H7 (cell line): ENCODE results near the gene RNF187. TPM values are rescaled to one million over a fixed set of nuclear protein-coding genes. Genes with fewer than 3 reads are reported as not detected.
"Not testable (repeated sequence)": the region's sequence is repeated elsewhere in the genome, so short reads cannot be mapped to it uniquely, and the experiment has no call there.

Experiments
- DNase-seq: peaks from one replicate; pipeline ENCODE4 v3.0.0; 2012
- H3K27me3 ChIP-seq: 2 replicates; pipeline ENCODE4 v1.6.0; 2011; ENCODE audit warnings: mild to moderate bottlenecking, low read length; ENCODE audit not compliant: control insufficient read depth, insufficient read depth
- H3K36me3 ChIP-seq: replicated peaks from 2 replicates; pipeline ENCODE4 v1.5.1; 2011; ENCODE audit warnings: low read length; ENCODE audit not compliant: control insufficient read depth, insufficient read depth
- H3K4me3 ChIP-seq: 2 replicates; pipeline ENCODE4 v1.5.1; 2011; ENCODE audit warnings: low read depth, mild to moderate bottlenecking, control low read depth, low read length, moderate library complexity; ENCODE audit not compliant: insufficient read depth
- total RNA-seq: library from RNA; depleted of rRNA; stranded (reverse); fragments of >200 nt; shearing (Covaris generic); gene quantifications from 2 replicates; pipeline ENCODE4 v1.2.3, GENCODE V29; 2014

The RNF187 gene
- total RNA-seq, 1 experiment from 2014 or later: 183 TPM

DNA sequence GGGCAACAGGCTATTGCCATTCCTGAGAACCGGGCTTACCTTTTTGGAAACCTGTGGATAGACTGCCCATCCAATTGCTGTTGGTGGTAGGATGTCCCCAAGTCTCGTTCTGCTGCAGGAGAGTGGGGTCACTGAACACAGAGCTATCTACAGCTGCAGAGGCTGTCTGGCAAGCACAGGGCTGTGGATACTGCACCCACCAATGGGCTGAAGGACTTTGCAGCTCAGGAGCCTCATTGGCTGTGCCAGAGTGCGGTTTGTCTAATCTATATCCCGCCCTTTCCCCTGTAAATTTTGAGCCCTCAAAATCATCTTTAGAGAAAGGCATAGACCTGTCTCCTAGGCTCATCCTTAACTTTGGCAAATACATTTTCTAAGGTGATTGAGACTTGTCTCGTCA, 15.3 kb downstream of the RNF187 start:
- Histone ChIP-seq H3K27me3 (peaks cover 16% of the 10 kb centered on the region), H3K36me3 (no peaks in the 10 kb centered on the region), H3K4me3 (no peak overlapping the region)
- DNase-seq: no peak

DNA sequence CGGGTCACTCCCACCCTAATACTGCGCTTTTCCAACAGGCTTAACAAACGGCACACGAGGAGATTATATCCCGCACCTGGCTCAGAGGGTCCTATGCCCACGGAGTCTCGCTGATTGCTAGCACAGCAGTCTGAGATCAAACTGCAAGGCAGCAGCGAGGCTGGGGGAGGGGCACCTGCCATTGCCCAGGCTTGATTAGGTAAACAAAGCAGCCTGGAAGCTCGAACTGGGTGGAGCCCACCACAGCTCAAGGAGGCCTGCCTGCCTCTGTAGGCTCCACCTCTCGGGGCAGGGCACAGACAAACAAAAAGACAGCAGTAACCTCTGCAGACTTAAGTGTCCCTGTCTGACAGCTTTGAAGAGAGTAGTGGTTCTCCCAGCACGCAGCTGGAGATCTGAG, 18.8 kb downstream of the RNF187 start:
- H3K36me3 ChIP-seq, DNase-seq: not testable (repeated sequence)
- Histone ChIP-seq H3K27me3 (peaks cover 12% of the 10 kb centered on the region), H3K4me3 (peak overlapping the region; percentile 17; the same call in 1 of the 2 replicates)

DNA sequence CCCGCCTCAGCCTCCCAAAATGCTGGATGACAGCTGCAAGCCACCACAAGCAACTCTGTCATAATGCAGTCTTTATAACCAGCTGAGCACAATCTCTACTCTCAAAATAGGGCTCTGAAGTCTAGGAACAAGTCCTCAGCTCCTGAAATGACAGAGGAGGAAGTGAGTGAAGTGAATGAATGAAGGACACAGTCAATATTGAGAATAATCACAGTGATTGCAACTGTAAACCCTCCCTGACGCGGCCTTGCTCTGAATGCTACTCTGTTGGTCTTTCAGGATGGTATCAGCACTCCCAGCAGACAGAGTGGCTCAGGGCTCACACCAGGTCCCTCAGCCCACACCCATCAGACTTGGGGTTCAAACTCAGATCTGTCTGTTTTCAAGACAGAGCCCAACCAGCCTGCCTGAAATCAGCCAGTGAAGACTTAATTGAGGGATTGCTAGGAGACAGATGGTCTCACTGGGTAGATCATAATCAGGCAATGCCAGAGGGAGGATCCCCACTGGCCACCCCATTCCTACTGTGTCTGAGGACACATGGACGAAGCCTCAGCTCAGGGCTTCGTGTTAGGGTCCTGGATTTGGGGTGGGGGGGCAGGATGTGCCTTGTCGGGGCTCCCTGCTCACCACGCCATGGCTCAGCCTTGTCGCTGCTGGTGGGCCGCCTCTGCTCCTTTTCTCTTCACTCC, 20.9 kb downstream of the RNF187 start:
- DNase-seq: no peak
- peaks cover 5% of the 10 kb centered on the region for H3K27me3 ChIP-seq
- no peak overlapping the region for H3K4me3 ChIP-seq
- no peaks in the 10 kb centered on the region for H3K36me3 ChIP-seq

DNA sequence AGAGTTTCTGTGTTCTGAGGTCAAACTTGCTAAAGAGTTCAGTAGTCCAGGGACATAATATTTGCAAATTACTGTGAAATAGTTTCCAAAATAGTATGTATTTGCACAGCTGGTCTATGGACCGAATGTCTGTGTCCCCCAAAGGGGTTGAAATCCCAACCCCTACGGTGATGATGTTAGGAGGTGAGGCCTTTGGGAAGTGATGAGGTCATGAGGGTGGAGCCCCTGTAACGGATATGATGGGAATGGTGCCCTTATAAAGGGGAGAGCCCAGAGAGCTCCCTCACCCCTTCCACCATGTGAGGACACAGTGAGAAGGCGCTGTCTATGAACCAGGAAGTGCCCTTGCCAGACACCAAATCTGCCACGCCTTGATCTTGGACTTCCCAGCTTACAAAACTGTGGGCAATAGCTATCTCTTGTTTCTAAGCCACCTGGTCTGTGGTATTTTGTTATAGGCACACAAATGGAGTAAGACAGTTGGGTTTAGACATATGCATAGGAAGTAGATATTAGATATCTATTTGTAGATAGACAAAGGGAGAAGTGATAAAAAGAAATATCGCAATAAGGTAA, 21.7 kb downstream of the RNF187 start:
- DNase-seq: no peak
- Histone ChIP-seq H3K36me3 (no peaks in the 10 kb centered on the region), H3K4me3 (no peak overlapping the region), H3K27me3 (peaks cover 4% of the 10 kb centered on the region)

DNA sequence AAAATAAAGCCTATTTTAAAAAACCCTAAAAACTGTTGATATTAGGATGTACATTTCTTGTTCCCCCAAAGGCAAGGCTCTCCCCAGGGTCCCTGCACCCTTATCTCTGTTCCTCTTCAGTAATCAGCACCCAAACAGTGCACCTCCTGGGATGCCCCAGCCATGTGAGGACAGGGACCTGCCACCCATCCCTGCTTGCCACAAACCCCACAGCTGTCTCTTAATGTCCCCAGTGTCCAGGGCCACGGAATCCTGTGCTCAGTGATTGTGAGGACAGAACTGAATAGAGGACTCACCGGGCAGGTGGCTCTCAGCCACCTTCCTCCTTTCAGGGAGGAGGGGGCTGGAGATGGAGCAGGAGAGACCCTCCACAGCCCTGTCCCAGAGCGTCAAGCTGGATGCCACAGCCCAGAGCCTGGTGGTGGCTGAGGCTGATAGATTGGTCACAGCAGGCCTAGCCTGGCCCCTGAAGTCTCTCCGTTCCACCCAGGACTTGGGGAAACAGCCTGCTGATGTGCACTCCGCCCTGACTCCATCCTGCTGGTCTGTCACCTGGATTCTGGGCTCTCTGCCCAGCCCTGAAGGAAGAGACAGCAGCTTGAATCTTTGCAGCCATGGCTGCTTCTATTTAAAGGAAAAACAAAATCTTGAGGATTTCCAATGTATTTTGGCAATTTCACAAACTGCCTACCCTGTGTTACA, 23.1 kb downstream of the RNF187 start:
- no peaks in the 10 kb centered on the region for H3K36me3 ChIP-seq
- DNase-seq: no peak
- H3K27me3 ChIP-seq: peaks cover 4% of the 10 kb centered on the region
- no peak overlapping the region for H3K4me3 ChIP-seq

DNA sequence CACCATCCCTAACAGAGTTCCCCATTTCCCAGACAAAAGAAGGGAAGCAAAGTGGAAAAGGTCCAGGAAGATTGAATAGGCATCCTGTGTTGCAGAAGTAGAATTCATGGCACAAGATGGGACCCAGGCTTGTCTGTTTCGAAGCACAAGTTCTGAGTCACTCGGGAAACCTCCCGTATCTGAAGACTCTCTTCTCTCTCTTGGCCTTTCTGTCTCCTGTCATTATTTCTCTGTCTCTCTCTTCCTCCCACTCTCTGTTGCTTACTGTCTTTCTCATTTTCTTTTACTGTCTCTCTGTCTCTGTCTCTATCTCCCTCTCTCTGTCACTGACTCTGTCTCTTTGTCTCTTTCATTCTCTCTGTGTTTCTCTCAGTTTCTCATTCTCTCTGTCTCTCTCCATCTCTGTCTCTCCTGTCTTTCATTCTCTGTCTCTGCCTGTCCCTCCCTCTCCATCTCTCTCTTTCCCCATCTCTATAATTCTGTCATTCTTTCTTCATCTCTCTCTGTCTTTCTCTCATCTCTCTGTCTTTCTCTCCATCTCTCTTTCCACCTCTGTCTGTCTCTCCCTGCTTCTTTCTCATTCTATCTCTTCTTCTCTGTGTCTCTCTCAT, 23.7 kb downstream of the RNF187 start:
- Histone ChIP-seq H3K36me3 (no peaks in the 10 kb centered on the region), H3K27me3 (peaks cover 4% of the 10 kb centered on the region), H3K4me3 (no peak overlapping the region)
- no peak for DNase-seq

DNA sequence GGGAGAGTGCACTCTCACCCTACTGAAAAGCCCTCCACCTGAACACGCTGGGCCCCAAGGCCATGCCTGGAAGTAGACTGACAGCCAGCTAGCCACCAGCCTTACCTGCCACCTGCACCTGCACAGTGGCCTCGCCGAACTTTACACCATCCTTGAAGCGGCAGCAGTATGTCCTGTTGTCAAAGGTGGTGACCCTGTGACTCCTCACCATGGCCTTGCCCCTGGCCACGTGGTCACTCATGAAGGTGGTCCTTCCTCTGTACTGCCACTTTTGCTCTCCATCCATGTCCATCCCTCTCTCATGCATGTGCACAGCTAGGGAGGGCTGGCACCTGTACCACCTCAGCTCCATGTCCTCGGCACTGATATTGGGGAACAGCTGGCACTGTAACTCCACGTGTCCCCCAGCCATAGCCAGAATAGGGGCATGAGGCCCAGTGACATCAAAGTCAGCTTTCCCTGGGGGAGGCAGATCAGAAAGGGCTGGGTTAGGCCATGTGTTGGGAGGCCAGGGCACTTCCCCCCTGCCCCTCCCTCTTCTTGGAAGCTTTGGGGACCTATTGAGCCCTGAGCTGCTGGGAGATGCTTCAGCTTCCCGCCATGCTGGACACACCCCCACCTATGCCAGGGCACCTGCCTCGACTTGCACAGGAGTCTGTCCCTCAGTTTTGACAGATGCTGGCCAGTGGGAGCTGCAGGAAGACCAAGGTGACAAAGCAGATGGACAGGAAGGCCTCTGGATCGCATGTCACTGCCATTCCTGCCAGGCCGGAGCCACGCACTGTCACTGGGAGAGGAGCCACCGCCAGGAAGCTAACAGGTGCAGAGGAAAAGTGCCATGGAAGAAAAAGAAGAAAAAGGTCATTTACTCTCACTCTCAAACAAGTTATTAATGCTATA, 24.6 kb downstream of the RNF187 start:
- H3K4me3 ChIP-seq: no peak overlapping the region
- H3K36me3 ChIP-seq: no peaks in the 10 kb centered on the region
- DNase-seq: no peak
- peaks cover 9% of the 10 kb centered on the region for H3K27me3 ChIP-seq

DNA sequence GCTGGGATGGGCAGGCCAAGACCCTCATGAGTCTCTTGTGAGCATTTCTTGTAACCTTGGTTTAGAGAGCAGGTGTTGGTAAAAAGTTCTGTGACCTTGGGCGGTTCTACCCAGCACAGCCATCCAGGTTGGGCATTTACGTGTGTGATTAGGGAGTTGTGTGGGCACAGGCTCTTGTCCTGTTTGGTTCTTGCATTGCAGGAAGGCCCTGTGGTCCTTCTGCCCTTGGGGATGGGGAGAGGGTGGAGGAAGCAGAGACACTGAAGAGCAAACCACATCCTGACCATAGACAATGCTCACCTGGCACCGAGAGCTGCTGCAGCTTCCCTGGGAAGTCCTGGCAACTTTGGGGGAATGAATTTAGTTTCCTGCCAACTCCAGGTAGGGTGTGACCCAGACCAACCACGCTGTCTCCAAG, 25.6 kb downstream of the RNF187 start:
- Histone ChIP-seq H3K27me3 (peaks cover 9% of the 10 kb centered on the region), H3K4me3 (no peak overlapping the region), H3K36me3 (no peaks in the 10 kb centered on the region)
- no peak for DNase-seq

DNA sequence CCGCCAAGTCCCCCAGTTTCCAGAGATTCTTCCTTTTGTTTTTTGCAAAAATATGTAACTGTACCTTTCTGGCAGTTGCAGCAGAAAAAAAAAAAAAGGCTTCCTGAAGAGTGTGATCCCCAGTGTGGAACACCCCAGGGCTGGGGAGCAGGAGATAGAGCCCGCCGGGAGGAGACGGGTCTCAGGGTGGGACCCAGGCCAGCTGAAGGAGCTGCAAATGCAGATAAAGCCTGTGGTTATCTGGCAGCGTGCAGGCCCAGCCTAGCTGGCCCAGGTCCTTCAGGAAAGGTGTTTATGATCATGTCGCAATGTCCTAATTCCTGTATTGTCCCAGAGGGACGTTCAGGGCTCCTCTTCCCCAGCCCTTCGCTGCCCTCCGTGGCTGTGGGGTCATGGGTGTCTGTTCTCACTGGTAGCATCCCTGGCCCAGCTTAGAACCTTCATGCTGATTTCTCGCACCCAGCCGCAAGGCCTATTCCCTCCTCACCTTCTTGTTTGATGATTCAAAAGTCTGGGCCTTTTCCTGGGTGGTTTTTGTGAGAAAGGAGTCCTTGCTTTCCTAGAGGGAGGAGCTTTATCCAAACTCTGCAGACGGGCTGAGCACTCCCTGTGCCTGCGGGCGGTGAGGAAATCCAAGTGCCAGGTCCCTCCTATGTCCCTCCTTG, 26.2 kb downstream of the RNF187 start:
- no peak for DNase-seq
- H3K27me3 ChIP-seq: peaks cover 9% of the 10 kb centered on the region
- H3K36me3 ChIP-seq: no peaks in the 10 kb centered on the region
- no peak overlapping the region for H3K4me3 ChIP-seq

DNA sequence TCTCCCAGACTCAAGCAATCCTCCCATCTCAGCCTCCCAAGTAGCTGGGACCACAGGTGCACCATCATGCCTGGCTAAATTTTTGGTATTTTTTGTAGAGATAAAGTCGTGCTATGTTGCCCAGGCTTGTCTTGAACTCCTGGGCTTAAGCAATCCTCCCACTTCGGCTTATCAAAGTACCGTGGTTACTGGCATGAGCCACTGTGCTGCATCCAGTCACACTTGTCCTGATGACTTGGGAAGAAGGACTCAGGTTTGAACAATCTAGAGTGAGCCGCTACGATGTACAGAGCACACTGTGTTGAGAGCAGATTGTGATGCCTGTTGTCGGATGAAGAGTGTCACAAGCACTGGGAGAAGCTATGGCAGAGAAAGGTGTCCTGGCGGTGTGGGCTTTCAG, 27.2 kb downstream of the RNF187 start:
- Histone ChIP-seq H3K36me3 (no peaks in the 10 kb centered on the region), H3K4me3 (no peak overlapping the region), H3K27me3 (peaks cover 9% of the 10 kb centered on the region)
- DNase-seq: no peak

DNA sequence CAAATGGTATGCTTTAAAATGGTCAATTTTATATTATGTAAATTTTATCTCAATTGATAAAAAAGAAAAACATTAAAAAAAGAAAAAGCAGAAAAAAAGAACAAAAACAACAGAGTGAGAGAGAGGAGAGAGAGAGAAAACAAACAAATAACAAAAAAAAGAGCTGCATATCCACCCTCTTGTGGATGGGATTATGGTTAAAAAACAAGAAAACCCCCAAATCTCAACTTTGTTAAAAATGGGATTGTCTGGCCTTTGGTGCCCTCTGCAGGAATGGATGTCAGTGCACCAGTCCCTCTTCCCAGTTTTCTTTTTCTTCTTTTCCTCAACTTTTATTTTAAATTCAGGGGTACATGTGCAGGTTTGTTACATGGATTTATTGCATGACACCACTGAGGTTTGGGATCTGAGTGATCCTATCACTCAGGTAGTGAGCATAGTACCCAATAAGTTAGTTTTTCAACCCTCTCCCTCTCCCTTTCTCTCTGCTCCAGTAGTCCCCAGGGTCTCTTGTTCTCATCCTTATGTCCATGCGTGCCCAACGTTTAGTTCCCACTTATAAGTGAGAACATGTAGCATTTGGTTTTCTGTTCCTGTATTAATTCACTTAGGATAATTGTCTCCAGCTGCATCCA, 28.1 kb downstream of the RNF187 start:
- peak; percentile 81 for DNase-seq
- Histone ChIP-seq H3K4me3 (no peak overlapping the region), H3K27me3 (peaks cover 9% of the 10 kb centered on the region), H3K36me3 (no peaks in the 10 kb centered on the region)

DNA sequence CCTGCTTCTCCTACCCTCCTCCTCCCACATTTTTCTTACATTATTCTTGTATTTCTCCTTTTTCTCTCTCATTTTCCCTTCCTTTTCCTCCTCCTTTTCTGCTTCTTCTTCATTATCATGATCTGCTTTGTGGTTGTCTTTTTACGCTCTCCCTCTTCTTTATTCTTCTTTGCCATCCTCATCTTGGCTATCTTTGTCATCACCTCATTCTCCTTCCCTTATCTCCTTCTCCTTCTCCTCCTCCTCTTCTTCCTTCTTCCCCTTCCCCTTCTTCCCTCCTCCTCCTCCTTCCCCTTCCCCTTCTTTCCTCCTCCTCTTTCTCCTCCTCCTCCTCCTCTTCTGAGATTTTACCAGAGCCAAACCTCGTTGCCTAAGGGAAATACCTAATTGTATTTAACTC, 30.5 kb downstream of the RNF187 start:
- Histone ChIP-seq H3K4me3 (no peak overlapping the region), H3K36me3 (no peaks in the 10 kb centered on the region), H3K27me3 (peaks cover 6% of the 10 kb centered on the region; the same call in 1 of the 2 replicates)
- no peak for DNase-seq

DNA sequence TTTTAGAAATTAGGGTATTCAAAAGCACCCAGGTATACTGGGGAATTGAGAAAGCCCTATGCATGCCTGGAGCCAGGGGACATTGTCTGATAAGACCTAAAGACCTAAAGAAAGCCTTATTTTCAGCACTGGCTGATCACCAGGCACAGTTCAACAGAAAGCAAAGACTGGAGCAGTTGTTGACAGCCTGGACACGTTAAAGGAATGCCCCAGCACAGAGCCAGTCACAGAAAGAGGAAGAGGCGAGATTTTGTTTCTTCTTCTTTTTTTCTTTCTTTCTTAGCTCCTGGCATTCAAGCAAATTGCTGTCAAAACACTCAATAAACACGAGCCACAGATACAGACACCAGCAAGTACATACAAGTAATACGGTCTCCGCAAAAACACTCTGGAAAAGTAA, 40.4 kb downstream of the RNF187 start:
- no peak for DNase-seq
- no peaks in the 10 kb centered on the region for H3K36me3 ChIP-seq
- peaks cover 2% of the 10 kb centered on the region; the same call in 1 of the 2 replicates for H3K27me3 ChIP-seq
- H3K4me3 ChIP-seq: no peak overlapping the region
